Large intestine (tissue), 3 donors: ENCODE results near the gene SPATS2L. TPM values are rescaled to one million over a fixed set of nuclear protein-coding genes. Genes with fewer than 3 reads are reported as not detected.
A peak's percentile ranks its signal among the peaks of the same experiment; 100 is the strongest.

Experiments
- DNase-seq, 2 donors: peaks; one replicate each; pipeline versions ENCODE4 v3.0.0 to v3.0.0-alpha.2; 2013
- H3K27ac ChIP-seq: one replicate; pipeline ENCODE4 v1.5.1; 2013; ENCODE audit warnings: low read length
- H3K27me3 ChIP-seq: 2 replicates; pipeline ENCODE4 v1.6.1; 2013; ENCODE audit warnings: low read length; ENCODE audit not compliant: control insufficient read depth, insufficient read depth
- H3K36me3 ChIP-seq: 2 replicates; pipeline ENCODE4 v1.6.1; 2013; ENCODE audit warnings: low read length; ENCODE audit not compliant: control insufficient read depth, insufficient read depth
- H3K4me1 ChIP-seq: one replicate; pipeline ENCODE4 v1.6.1; 2013; ENCODE audit warnings: low read length; ENCODE audit not compliant: control insufficient read depth, insufficient read depth
- H3K4me3 ChIP-seq: one replicate; pipeline ENCODE4 v1.5.1; 2013; ENCODE audit warnings: low read length
- H3K9me3 ChIP-seq: one replicate; pipeline ENCODE4 v1.6.1; 2013; ENCODE audit warnings: mild to moderate bottlenecking, low read depth, low read length, moderate library complexity; ENCODE audit not compliant: control insufficient read depth
- WGBS: methylation state at CpG from one replicate; pipeline ENCODE4 v1.1.5; 2013; ENCODE audit warnings: low lambda C conversion rate; ENCODE audit not compliant: insufficient coverage; 5-methylcytosine and 5-hydroxymethylcytosine counted together
- polyA plus RNA-seq: library from polyadenylated mRNA; unstranded; fragments of 120-200 nt; gene quantifications from one replicate; pipeline ENCODE4 v1.2.1, GENCODE V29; 2013

SPATS2L gene
- polyA plus RNA-seq, 1 donor = 105 TPM

- peak; percentile 61 to 82 for DNase-seq
- peaks cover 30% of the 10 kb centered on the region for H3K4me1 ChIP-seq
- H3K9me3 ChIP-seq = no peaks in the 10 kb centered on the region
- peaks cover 3% of the 10 kb centered on the region for H3K36me3 ChIP-seq
- WGBS = 83% methylated on average over 3 of the region's 6 CpGs
- H3K27me3 ChIP-seq = no peaks in the 10 kb centered on the region
- no peak overlapping the region for H3K4me3 ChIP-seq
- H3K27ac ChIP-seq = peak overlapping the region; percentile 59
These were observed 77.1 kb downstream of the SPATS2L start for GRCh38 chr2:200383380-200384110.

- H3K9me3 ChIP-seq = no peaks in the 10 kb centered on the region
- no peak overlapping the region for H3K4me3 ChIP-seq
- WGBS = no CpG with 5 or more reads among the region's 5 CpGs
- H3K36me3 ChIP-seq = peaks cover 14% of the 10 kb centered on the region
- no peak for DNase-seq
- H3K27ac ChIP-seq = no peak overlapping the region
- H3K4me1 ChIP-seq = peaks cover 14% of the 10 kb centered on the region
- no peaks in the 10 kb centered on the region for H3K27me3 ChIP-seq
These were observed 78.7 kb downstream of the SPATS2L start for GRCh38 chr2:200385063-200385635.

- H3K27ac ChIP-seq = no peak overlapping the region
- DNase-seq = no peak
- H3K4me3 ChIP-seq = no peak overlapping the region
- no peaks in the 10 kb centered on the region for H3K9me3 ChIP-seq
- H3K36me3 ChIP-seq = peaks cover 25% of the 10 kb centered on the region
- H3K4me1 ChIP-seq = peaks cover 11% of the 10 kb centered on the region
- no peaks in the 10 kb centered on the region for H3K27me3 ChIP-seq
- no CpG with 5 or more reads among the region's 2 CpGs for WGBS
These were observed 86.7 kb downstream of the SPATS2L start for GRCh38 chr2:200393191-200393590.

- no peak for DNase-seq
- peaks cover 11% of the 10 kb centered on the region for H3K4me1 ChIP-seq
- H3K27me3 ChIP-seq = no peaks in the 10 kb centered on the region
- H3K27ac ChIP-seq = no peak overlapping the region
- WGBS = 90% methylated on average over 2 of the region's 7 CpGs
- peaks cover 25% of the 10 kb centered on the region for H3K36me3 ChIP-seq
- no peaks in the 10 kb centered on the region for H3K9me3 ChIP-seq
- H3K4me3 ChIP-seq = no peak overlapping the region
These were observed 87.6 kb downstream of the SPATS2L start for GRCh38 chr2:200394045-200394444.

- no peak overlapping the region for H3K4me3 ChIP-seq
- WGBS = 33% methylated on average over 2 of the region's 2 CpGs
- no peaks in the 10 kb centered on the region for H3K9me3 ChIP-seq
- H3K27me3 ChIP-seq = no peaks in the 10 kb centered on the region
- H3K4me1 ChIP-seq = peaks cover 20% of the 10 kb centered on the region
- DNase-seq = peak in 1 of 2 donors; percentile 69
- H3K36me3 ChIP-seq = peaks cover 9% of the 10 kb centered on the region
- peak overlapping the region; percentile 61 for H3K27ac ChIP-seq
These were observed 90.3 kb downstream of the SPATS2L start for GRCh38 chr2:200396781-200397242.

- H3K4me3 ChIP-seq = no peak overlapping the region
- peaks cover 23% of the 10 kb centered on the region for H3K4me1 ChIP-seq
- H3K36me3 ChIP-seq = peaks cover 5% of the 10 kb centered on the region
- no peak for DNase-seq
- no CpG with 5 or more reads among the region's 4 CpGs for WGBS
- no peaks in the 10 kb centered on the region for H3K27me3 ChIP-seq
- no peaks in the 10 kb centered on the region for H3K9me3 ChIP-seq
- H3K27ac ChIP-seq = no peak overlapping the region
These were observed 91.3 kb downstream of the SPATS2L start for GRCh38 chr2:200397785-200398184.

GRCh38 chr2:200399046-200399445 lies 92.6 kb downstream of the SPATS2L start:
- DNase-seq = no peak
- H3K36me3 ChIP-seq = peaks cover 3% of the 10 kb centered on the region
- H3K4me1 ChIP-seq = peaks cover 28% of the 10 kb centered on the region
- no peak overlapping the region for H3K4me3 ChIP-seq
- no peaks in the 10 kb centered on the region for H3K27me3 ChIP-seq
- peak overlapping the region; percentile 26 for H3K27ac ChIP-seq
- H3K9me3 ChIP-seq = no peaks in the 10 kb centered on the region
- no CpG with 5 or more reads among the region's 1 CpG for WGBS

- Histone ChIP-seq H3K27me3 (no peaks in the 10 kb centered on the region), H3K9me3 (no peaks in the 10 kb centered on the region), H3K4me3 (no peak overlapping the region), H3K4me1 (peaks cover 33% of the 10 kb centered on the region), H3K36me3 (peaks cover 3% of the 10 kb centered on the region), H3K27ac (peak overlapping the region; percentile 26)
- DNase-seq = peak in 1 of 2 donors; percentile 50
- 0% methylated on average over 1 of the region's 1 CpG for WGBS
These were observed 93.1 kb downstream of the SPATS2L start for GRCh38 chr2:200399636-200400035.

GRCh38 chr2:200403814-200404213 lies 97.3 kb downstream of the SPATS2L start:
- H3K27me3 ChIP-seq = no peaks in the 10 kb centered on the region
- WGBS = 100% methylated on average over 1 of the region's 4 CpGs
- H3K27ac ChIP-seq = peak overlapping the region; percentile 85
- no peak for DNase-seq
- H3K4me3 ChIP-seq = no peak overlapping the region
- peaks cover 3% of the 10 kb centered on the region for H3K36me3 ChIP-seq
- H3K4me1 ChIP-seq = peaks cover 58% of the 10 kb centered on the region
- H3K9me3 ChIP-seq = no peaks in the 10 kb centered on the region

GRCh38 chr2:200404615-200405014 lies 98.1 kb downstream of the SPATS2L start:
- 100% methylated on average over 1 of the region's 4 CpGs for WGBS
- Histone ChIP-seq H3K4me3 (no peak overlapping the region), H3K36me3 (peaks cover 3% of the 10 kb centered on the region), H3K27ac (peak overlapping the region; percentile 85), H3K4me1 (peaks cover 60% of the 10 kb centered on the region), H3K9me3 (no peaks in the 10 kb centered on the region), H3K27me3 (no peaks in the 10 kb centered on the region)
- DNase-seq = no peak
